Thymus (tissue), 11 donors: ENCODE results near the gene FKRP. TPM values are rescaled to one million over a fixed set of nuclear protein-coding genes. Genes with fewer than 3 reads are reported as not detected.

Experiments used
- DNase-seq, 9 donors: peaks; one replicate each; pipeline ENCODE4 v3.0.0-alpha.2; 2013; ENCODE audit warnings: low spot score in 9 of 9, low read depth in 6 of 9, missing footprints in 1 of 9
- H3K27ac ChIP-seq, 2 donors: one replicate each; pipeline ENCODE4 v1.5.1; 2013; ENCODE audit warnings: control low read depth in 1 of 2, low read depth in 1 of 2, low read length in 1 of 2, mild to moderate bottlenecking in 1 of 2, moderate library complexity in 1 of 2
- H3K27me3 ChIP-seq, 2 donors: one replicate each; pipeline ENCODE4 v1.5.1; 2013; ENCODE audit warnings: low read length in 1 of 2; ENCODE audit not compliant: control insufficient read depth in 2 of 2, insufficient read depth in 1 of 2
- H3K36me3 ChIP-seq, 2 donors: one replicate each; pipeline ENCODE4 v1.5.1; 2013; ENCODE audit warnings: low read length in 1 of 2, mild to moderate bottlenecking in 1 of 2, moderate library complexity in 1 of 2; ENCODE audit not compliant: control insufficient read depth in 2 of 2, insufficient read depth in 2 of 2
- H3K4me1 ChIP-seq, 2 donors: one replicate each; pipeline ENCODE4 v1.5.1; 2013; ENCODE audit warnings: low read length in 2 of 2; ENCODE audit not compliant: control insufficient read depth in 2 of 2, insufficient read depth in 2 of 2
- H3K4me3 ChIP-seq, 2 donors: one replicate each; pipeline ENCODE4 v1.5.1; 2013; ENCODE audit warnings: low read length in 2 of 2, control low read depth in 1 of 2, mild to moderate bottlenecking in 1 of 2
- H3K9me3 ChIP-seq, 2 donors: one replicate each; pipeline ENCODE4 v1.5.1; 2013; ENCODE audit warnings: low read length in 1 of 2, mild to moderate bottlenecking in 1 of 2; ENCODE audit not compliant: control insufficient read depth in 2 of 2, insufficient read depth in 1 of 2
- WGBS: extraction: QIAGEN DNeasy Blood & Tissue Kit; methylation state at CpG from one replicate; pipeline ENCODE4 v1.1.7; 2013; 5-methylcytosine and 5-hydroxymethylcytosine counted together
- polyA plus RNA-seq: library from polyadenylated mRNA; stranded (reverse); fragments of 200-250 nt; gene quantifications from one replicate; pipeline ENCODE4 v1.2.3, GENCODE V29; 2013
- total RNA-seq: library from RNA; stranded (reverse); fragments of 120-200 nt; gene quantifications from one replicate; pipeline ENCODE4 v1.2.4, GENCODE V29; 2013
- donor health status: healthy.

Gene FKRP
- total and polyA plus RNA-seq, 2 donors: 6.2 to 13.5 TPM

DNA sequence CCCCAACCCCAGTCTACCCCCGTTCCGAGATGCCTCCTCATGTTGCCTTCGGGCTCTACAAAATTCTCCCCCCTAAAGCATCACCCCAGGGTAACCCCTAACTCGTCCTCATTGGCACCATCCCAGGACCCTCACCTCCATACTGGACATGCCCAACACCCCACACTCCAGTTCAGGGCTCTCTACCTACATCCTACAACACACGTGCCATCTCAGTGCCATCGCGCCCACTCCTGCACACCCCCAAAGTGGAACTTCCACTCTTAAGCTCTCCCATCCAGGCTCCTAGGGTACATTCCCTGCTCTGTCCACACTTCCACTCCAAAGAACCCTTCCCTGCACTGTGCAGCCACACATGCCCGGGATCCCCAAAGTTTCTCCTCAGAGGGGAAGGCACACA is 827 bp upstream of the FKRP start:
- 41% methylated on average over 8 of the region's 8 CpGs for WGBS
- peak overlapping the region; percentile 88 to 100 for H3K4me3 ChIP-seq
- peaks cover 23 to 36% of the 10 kb centered on the region in 2 donors for H3K4me1 ChIP-seq
- no peak overlapping the region for H3K27ac ChIP-seq
- H3K36me3 ChIP-seq: peaks cover 19 to 25% of the 10 kb centered on the region in 2 donors
- DNase-seq: no peak
- no peaks in the 10 kb centered on the region for H3K9me3 ChIP-seq
- H3K27me3 ChIP-seq: no peaks in the 10 kb centered on the region

DNA sequence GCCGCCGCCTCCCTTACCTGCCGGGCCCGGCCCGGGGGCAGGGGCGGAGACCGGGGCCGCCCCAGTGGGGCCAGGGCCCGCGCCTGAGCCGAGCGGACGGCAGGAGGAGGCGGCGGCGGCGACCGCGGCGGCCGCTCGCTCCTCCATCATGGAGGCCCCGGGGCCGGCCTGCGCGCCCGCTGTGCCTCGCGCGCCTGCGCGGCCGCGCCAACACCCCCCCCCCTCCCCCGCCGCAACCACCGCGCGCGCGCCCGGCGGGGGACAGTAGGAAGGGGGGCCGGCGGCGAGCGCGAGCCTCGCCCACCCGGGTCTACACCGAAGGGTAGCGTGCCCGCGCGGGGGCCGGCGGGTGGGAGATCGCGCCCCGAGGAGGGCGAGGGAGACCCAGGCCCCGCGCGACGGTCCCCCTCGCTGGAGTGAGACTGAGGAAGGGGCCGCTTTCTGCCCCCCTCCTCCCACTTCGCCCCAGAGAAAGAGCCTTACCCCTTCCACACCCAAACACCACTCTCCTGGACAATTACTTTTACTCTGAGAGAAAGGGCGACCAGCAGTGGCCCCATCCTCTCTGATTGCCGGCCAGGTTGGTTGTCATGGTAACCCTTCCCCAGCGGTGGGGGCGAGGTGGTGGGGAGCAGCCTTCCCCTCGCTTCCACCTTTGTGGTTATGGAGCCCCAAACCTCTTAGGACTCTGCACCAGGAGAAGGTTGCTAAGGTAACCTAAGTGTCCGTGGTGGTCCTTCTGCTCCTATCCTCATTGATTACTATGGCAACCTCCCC is 612 bp downstream of the FKRP start, which contains the start of gene STRN4:
Gene STRN4, minus strand, starts transcription at position 170 of the 777 bp plus-strand sequence. Its CDS starts 20 bp downstream, at position 150.
- peak in 5 of 9 donors; percentile 50 to 76 (median 69) for DNase-seq
- under 1% methylated on average over 74 of the region's 74 CpGs for WGBS
- Histone ChIP-seq H3K4me1 (peaks cover 23 to 36% of the 10 kb centered on the region in 2 donors), H3K9me3 (no peaks in the 10 kb centered on the region), H3K27me3 (no peaks in the 10 kb centered on the region), H3K27ac (peak within 1 kb of the TSS; percentile 68 to 78), H3K4me3 (peak within 1 kb of the TSS; percentile 88 to 100), H3K36me3 (peaks cover 15 to 18% of the 10 kb centered on the region in 2 donors)

DNA sequence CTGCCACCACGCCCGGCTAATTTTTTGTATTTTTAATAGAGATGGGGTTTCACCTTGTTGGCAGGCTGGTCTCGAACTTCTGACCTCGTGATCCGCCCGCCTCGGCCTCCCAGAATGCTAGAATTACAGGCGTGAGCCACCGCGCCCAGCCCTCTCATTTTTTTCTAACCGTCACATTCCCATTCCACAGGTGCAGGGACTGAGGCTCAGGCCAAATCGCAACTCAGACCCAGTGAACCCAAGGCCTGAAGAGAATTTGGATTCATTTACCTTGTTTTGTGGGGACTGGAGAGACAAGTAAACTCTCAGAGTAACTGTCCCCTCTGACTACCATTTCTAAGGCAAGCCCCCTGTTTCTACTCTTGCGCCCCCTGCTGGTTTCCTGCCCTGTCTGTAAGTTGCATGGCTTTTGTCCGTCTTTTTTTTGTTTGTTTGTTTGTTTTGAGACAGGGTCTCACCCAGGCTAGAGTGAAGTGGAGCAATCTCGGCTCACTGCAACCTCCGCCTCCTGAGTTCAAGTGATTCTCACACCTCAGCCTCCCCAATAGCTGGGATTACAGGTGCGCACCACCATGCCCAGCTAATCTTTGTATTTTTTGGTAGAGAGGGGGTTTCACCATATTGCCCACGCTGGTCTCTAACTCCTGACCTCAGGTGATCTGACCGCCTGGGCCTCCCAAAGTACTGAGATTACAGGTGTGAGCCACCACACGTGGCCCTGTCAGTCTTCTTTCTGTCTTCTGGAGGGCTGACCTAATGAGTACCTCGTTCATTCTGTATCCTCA is 2.7 kb downstream of the FKRP start:
- H3K4me3 ChIP-seq: no peak overlapping the region
- H3K4me1 ChIP-seq: peaks cover 23 to 36% of the 10 kb centered on the region in 2 donors
- no peaks in the 10 kb centered on the region for H3K27me3 ChIP-seq
- H3K36me3 ChIP-seq: peaks cover 9 to 11% of the 10 kb centered on the region in 2 donors
- peak in 4 of 9 donors; percentile 52 to 75 (median 60) for DNase-seq
- 95% methylated on average over 21 of the region's 21 CpGs for WGBS
- H3K9me3 ChIP-seq: no peaks in the 10 kb centered on the region
- no peak overlapping the region for H3K27ac ChIP-seq

DNA sequence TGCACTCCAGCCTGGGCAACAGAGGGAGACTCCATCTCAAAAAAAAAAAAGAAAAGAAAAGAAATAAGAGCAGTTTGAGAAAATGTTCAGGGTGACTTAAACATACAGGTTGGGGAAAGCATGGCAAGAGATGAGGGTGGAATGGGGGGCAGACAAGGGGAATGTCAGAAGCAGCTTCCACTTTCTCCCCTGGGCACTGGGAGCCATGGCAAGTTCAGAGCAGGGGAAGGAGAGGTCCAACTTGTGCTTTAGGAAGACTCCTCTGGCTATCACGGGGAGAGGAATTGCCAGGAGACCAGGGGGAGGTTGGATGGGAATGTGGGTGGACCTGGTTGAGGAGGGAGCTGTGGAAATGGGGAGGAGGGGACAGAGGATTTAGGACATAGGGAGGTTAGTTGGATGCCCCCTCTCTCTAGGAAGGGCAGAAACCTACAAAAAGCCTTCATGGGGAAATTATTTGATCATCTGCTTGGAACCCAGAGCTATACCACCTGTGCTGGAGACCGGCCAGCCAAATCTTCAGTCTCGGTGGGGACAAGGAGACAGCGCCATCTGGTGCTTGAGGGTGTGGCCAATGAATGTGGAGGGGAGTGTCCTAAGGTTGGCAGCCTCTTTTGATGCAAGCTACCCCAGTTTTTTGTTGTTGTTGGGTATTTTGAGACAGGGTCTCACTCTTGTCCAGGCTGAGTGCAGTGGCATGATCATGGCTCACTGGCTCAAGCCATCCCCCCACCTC is 7.7 kb downstream of the FKRP start:
- Histone ChIP-seq H3K27ac (no peak overlapping the region), H3K4me1 (peaks cover 0 to 16% of the 10 kb centered on the region in 2 donors), H3K27me3 (no peaks in the 10 kb centered on the region), H3K4me3 (no peak overlapping the region), H3K36me3 (peaks cover 20 to 24% of the 10 kb centered on the region in 2 donors), H3K9me3 (no peaks in the 10 kb centered on the region)
- 22% methylated on average over 4 of the region's 4 CpGs for WGBS
- DNase-seq: peak in 8 of 9 donors; percentile 44 to 88 (median 73)

DNA sequence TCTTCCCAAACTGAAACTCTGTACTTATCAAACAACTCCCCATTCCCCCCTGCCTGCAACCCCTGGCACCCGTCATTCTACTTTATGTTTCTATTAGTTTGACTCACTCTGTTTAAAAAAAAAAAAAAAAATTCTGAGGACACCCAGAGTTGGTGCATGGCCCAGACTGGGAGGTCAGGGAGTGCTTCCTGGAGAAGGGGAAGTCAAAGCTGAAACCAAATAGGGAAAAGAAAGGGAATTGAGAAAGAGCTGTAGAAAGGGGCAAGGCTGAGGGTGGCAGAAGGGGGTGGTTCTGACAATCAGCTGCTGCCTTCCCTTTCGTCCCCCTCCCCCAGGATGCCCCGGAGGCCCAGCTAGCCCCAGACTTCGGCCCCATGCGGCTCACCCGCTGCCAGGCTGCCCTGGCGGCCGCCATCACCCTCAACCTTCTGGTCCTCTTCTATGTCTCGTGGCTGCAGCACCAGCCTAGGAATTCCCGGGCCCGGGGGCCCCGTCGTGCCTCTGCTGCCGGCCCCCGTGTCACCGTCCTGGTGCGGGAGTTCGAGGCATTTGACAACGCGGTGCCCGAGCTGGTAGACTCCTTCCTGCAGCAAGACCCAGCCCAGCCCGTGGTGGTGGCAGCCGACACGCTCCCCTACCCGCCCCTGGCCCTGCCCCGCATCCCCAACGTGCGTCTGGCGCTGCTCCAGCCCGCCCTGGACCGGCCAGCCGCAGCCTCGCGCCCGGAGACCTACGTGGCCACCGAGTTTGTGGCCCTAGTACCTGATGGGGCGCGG is 9.4 kb downstream of the FKRP start:
- DNase-seq: no peak
- H3K27ac ChIP-seq: no peak overlapping the region
- 97% methylated on average over 39 of the region's 39 CpGs for WGBS
- H3K36me3 ChIP-seq: peaks cover 17 to 19% of the 10 kb centered on the region in 2 donors
- no peak overlapping the region for H3K4me3 ChIP-seq
- no peaks in the 10 kb centered on the region for H3K9me3 ChIP-seq
- H3K27me3 ChIP-seq: no peaks in the 10 kb centered on the region
- H3K4me1 ChIP-seq: peaks cover 0 to 16% of the 10 kb centered on the region in 2 donors

DNA sequence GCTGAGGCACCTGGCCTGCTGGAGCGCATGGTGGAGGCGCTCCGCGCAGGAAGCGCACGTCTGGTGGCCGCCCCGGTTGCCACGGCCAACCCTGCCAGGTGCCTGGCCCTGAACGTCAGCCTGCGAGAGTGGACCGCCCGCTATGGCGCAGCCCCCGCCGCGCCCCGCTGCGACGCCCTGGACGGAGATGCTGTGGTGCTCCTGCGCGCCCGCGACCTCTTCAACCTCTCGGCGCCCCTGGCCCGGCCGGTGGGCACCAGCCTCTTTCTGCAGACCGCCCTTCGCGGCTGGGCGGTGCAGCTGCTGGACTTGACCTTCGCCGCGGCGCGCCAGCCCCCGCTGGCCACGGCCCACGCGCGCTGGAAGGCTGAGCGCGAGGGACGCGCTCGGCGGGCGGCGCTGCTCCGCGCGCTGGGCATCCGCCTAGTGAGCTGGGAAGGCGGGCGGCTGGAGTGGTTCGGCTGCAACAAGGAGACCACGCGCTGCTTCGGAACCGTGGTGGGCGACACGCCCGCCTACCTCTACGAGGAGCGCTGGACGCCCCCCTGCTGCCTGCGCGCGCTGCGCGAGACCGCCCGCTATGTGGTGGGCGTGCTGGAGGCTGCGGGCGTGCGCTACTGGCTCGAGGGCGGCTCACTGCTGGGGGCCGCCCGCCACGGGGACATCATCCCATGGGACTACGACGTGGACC is 10.1 kb downstream of the FKRP start:
- Histone ChIP-seq H3K9me3 (no peaks in the 10 kb centered on the region), H3K4me1 (peaks cover 0 to 16% of the 10 kb centered on the region in 2 donors), H3K4me3 (no peak overlapping the region), H3K36me3 (peaks cover 15% of the 10 kb centered on the region in 2 donors), H3K27ac (no peak overlapping the region), H3K27me3 (no peaks in the 10 kb centered on the region)
- WGBS: 98% methylated on average over 86 of the region's 86 CpGs
- DNase-seq: no peak

DNA sequence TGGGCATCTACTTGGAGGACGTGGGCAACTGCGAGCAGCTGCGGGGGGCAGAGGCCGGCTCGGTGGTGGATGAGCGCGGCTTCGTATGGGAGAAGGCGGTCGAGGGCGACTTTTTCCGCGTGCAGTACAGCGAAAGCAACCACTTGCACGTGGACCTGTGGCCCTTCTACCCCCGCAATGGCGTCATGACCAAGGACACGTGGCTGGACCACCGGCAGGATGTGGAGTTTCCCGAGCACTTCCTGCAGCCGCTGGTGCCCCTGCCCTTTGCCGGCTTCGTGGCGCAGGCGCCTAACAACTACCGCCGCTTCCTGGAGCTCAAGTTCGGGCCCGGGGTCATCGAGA is 10.7 kb downstream of the FKRP start:
- WGBS: 87% methylated on average over 30 of the region's 30 CpGs
- no peaks in the 10 kb centered on the region for H3K27me3 ChIP-seq
- H3K36me3 ChIP-seq: peaks cover 15% of the 10 kb centered on the region in 2 donors
- no peak overlapping the region for H3K27ac ChIP-seq
- no peak overlapping the region for H3K4me3 ChIP-seq
- DNase-seq: no peak
- H3K9me3 ChIP-seq: no peaks in the 10 kb centered on the region
- H3K4me1 ChIP-seq: peaks cover 0 to 16% of the 10 kb centered on the region in 2 donors

DNA sequence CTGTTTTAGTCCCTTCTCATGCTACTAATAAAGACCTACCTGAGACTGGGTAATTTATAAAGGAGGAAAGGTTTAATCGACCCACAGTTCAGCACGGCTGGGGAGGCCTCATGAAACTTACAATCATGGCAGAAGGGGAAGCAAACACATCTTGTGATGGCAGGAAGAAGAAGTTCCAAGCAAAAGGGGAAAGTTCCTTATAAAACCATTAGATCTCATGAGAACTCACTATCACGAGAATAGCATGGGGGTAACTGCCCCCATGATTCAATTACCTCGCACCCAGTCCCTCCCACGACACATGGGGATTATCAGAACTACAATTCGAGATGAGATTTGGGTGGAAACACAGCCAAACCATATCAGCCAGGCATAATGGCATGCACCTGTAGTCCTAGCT is 13.3 kb downstream of the FKRP start:
- H3K27ac ChIP-seq: no peak overlapping the region
- peaks cover 9 to 15% of the 10 kb centered on the region in 2 donors for H3K36me3 ChIP-seq
- H3K4me3 ChIP-seq: no peak overlapping the region
- 87% methylated on average over 6 of the region's 6 CpGs for WGBS
- H3K4me1 ChIP-seq: peaks cover 0 to 6% of the 10 kb centered on the region in 2 donors
- no peaks in the 10 kb centered on the region for H3K27me3 ChIP-seq
- DNase-seq: no peak
- H3K9me3 ChIP-seq: no peaks in the 10 kb centered on the region
